Superior temporal gyrus (tissue), 1 donor: ENCODE results near the gene LTBP3.

ENCODE experiments used
- DNase-seq: peaks from one replicate; pipeline ENCODE4 v3.0.0-alpha.2; 2016; ENCODE audit errors: extremely low spot score

Gene LTBP3

GRCh38 chr11:65554057-65554818, 3.9 kb downstream of the LTBP3 start:
- no peak for DNase-seq

GRCh38 chr11:65553301-65554001, 4.7 kb downstream of the LTBP3 start:
- no peak for DNase-seq

- DNase-seq, result no peak
These were observed 5.7 kb downstream of the LTBP3 start for GRCh38 chr11:65552388-65552951.

GRCh38 chr11:65551572-65552387, 6.4 kb downstream of the LTBP3 start:
- no peak for DNase-seq

GRCh38 chr11:65549096-65549495, 9.1 kb downstream of the LTBP3 start:
- DNase-seq, result no peak

- no peak for DNase-seq
These were observed 9.8 kb downstream of the LTBP3 start for GRCh38 chr11:65548395-65548794.

GRCh38 chr11:65547446-65548125, 10.6 kb downstream of the LTBP3 start:
- DNase-seq, result no peak

GRCh38 chr11:65546217-65546958, 11.8 kb downstream of the LTBP3 start:
- no peak for DNase-seq

- DNase-seq, result no peak
These were observed 12.3 kb downstream of the LTBP3 start for GRCh38 chr11:65545853-65546216.

GRCh38 chr11:65542738-65543390, 15.3 kb downstream of the LTBP3 start:
- DNase-seq, result no peak

GRCh38 chr11:65541093-65541982, 16.8 kb downstream of the LTBP3 start:
- no peak for DNase-seq

- peak; percentile 92 for DNase-seq
These were observed 17.7 kb downstream of the LTBP3 start for GRCh38 chr11:65540290-65541092.

GRCh38 chr11:65539744-65540289, 18.3 kb downstream of the LTBP3 start:
- DNase-seq, result no peak

- DNase-seq, result no peak
These were observed 19.0 kb downstream of the LTBP3 start for GRCh38 chr11:65538915-65539743.

- no peak for DNase-seq
These were observed 19.8 kb downstream of the LTBP3 start for GRCh38 chr11:65538232-65538914.

GRCh38 chr11:65537620-65538231, 20.4 kb downstream of the LTBP3 start:
- DNase-seq, result no peak
